HCT116 (cell line): Measurements from ENCODE around the gene BTG1. TPM values are rescaled to one million over a fixed set of nuclear protein-coding genes. Genes with fewer than 3 reads are reported as not detected.

Experiments used
- ATAC-seq: fragments of 200-7000 bp; cut with Tn5 transposase; 2 replicates; pipeline ENCODE4 v1.9.1; 2020; ENCODE audit warnings: mild to moderate bottlenecking, moderate library complexity
- BruUV-seq: library from RNA; stranded (reverse); fragments of 400-500 nt; replicated peaks from 2 replicates; lab custom pipeline; 2021; lab: Mats Ljungman, UMichigan
- CTCF ChIA-PET: fragments of 300-600 bp; sonication (Branson Sonifier 250); formaldehyde crosslinking; loops from one replicate; lab custom pipeline; 2021; ENCODE audit warnings: antibody characterized with exemption; lab: Charles Lee
- POLR2A ChIA-PET: fragments of 300-600, 350-600 bp; sonication (Branson Sonifier 250); formaldehyde crosslinking; loops from one replicate; lab custom pipeline; 2021; ENCODE audit warnings: antibody characterized with exemption; lab: Charles Lee
- RAD21 ChIA-PET, 2 experiments: fragments of 300-600 bp; sonication (Branson Sonifier 250); formaldehyde crosslinking; loops; one replicate each; lab custom pipeline; 2023; ENCODE audit warnings: low total read pairs in 2 of 2; ENCODE audit not compliant: uncharacterized antibody in 2 of 2, unreplicated experiment in 2 of 2, low non-redundant PET in 1 of 2; lab: Charles Lee
- DNase-seq: peaks from one replicate; pipeline ENCODE4 v3.0.0-alpha.2; 2010; ENCODE audit warnings: low read depth, low spot score
- H2AFZ ChIP-seq: fragments of 200-600 bp; shearing (Covaris generic), sonication (generic); 2 replicates; pipeline ENCODE4 v1.6.1; 2017; ENCODE audit warnings: low read depth, mixed run types, mixed read lengths, antibody characterized with exemption, low read length; ENCODE audit not compliant: poor library complexity, severe bottlenecking
- H3K27ac ChIP-seq: 2 replicates; pipeline ENCODE4 v1.5.1; 2012; ENCODE audit warnings: low read depth, low read length
- H3K27me3 ChIP-seq: fragments of 200-600 bp; sonication (generic); 2 replicates; pipeline ENCODE4 v1.6.1; 2016; ENCODE audit warnings: mixed run types, low read length, mixed read lengths; ENCODE audit not compliant: insufficient read depth
- H3K36me3 ChIP-seq, 2 experiments: fragments of 200-500 bp in 1 of 2; fragments of 200-600 bp in 1 of 2; sonication (Bioruptor generic) in 1 of 2; sonication (generic) in 1 of 2; 2 replicates each; pipeline versions ENCODE4 v1.5.1 to v1.6.1; 2014 to 2016; ENCODE audit warnings: low read length in 2 of 2, inconsistent platforms in 1 of 2, mixed read lengths in 1 of 2, mixed run types in 1 of 2; ENCODE audit not compliant: insufficient read depth in 2 of 2, control insufficient read depth in 1 of 2
- H3K4me1 ChIP-seq, 2 experiments: fragments of 200-600 bp in 1 of 2; sonication (generic) in 1 of 2; 2 replicates each; pipeline versions ENCODE4 v1.5.1 to v1.6.1; 2012 to 2017; ENCODE audit warnings: low read length in 2 of 2, inconsistent platforms in 1 of 2, mild to moderate bottlenecking in 1 of 2, mixed read lengths in 1 of 2, mixed run types in 1 of 2, moderate library complexity in 1 of 2; ENCODE audit not compliant: insufficient read depth in 2 of 2, control insufficient read depth in 1 of 2
- H3K4me2 ChIP-seq: fragments of 200-600 bp; sonication (generic); 2 replicates; pipeline ENCODE4 v1.6.1; 2017; ENCODE audit warnings: mixed run types, low read length, mixed read lengths
- H3K4me3 ChIP-seq, 2 experiments: fragments of 200-600 bp in 1 of 2; sonication (generic) in 1 of 2; replicated peaks in 1 of 2; 2 replicates each; pipeline ENCODE4 v1.5.1; 2011 to 2016; ENCODE audit warnings: low read length in 2 of 2, control low read depth in 1 of 2, low read depth in 1 of 2, mild to moderate bottlenecking in 1 of 2, mixed read lengths in 1 of 2, mixed run types in 1 of 2
- H3K79me2 ChIP-seq: fragments of 200-600 bp; sonication (generic); 2 replicates; pipeline ENCODE4 v1.6.1; 2017; ENCODE audit warnings: mild to moderate bottlenecking, mixed run types, low read length, moderate library complexity, mixed read lengths; ENCODE audit not compliant: insufficient read depth
- H3K9ac ChIP-seq: fragments of 200-600 bp; sonication (generic); 2 replicates; pipeline ENCODE4 v1.6.1; 2016; ENCODE audit warnings: low read length, mixed read lengths
- H3K9me2 ChIP-seq: fragments of 200-600 bp; sonication (generic), shearing (Covaris generic); 2 replicates; pipeline ENCODE4 v1.6.1; 2017; ENCODE audit warnings: mixed run types, mild to moderate bottlenecking, moderate library complexity; ENCODE audit not compliant: insufficient read depth
- H3K9me3 ChIP-seq, 2 experiments: fragments of 200-500 bp in 1 of 2; fragments of 200-600 bp in 1 of 2; sonication (Bioruptor generic) in 1 of 2; sonication (generic) in 1 of 2; 2 replicates each; pipeline ENCODE4 v1.6.1; 2014 to 2017; ENCODE audit warnings: low read length in 2 of 2, mixed read lengths in 2 of 2, inconsistent platforms in 1 of 2, low read depth in 1 of 2, mild to moderate bottlenecking in 1 of 2, mixed run types in 1 of 2, moderate library complexity in 1 of 2; ENCODE audit not compliant: control insufficient read depth in 1 of 2, insufficient read depth in 1 of 2
- H4K20me1 ChIP-seq: fragments of 200-600 bp; sonication (generic), shearing (Covaris generic); 2 replicates; pipeline ENCODE4 v1.6.1; 2017; ENCODE audit warnings: mixed run types, mild to moderate bottlenecking, moderate library complexity; ENCODE audit not compliant: insufficient read depth
- CBX3 ChIP-seq: IDR thresholded peaks from 2 replicates; pipeline ENCODE4 v1.6.1; 2012; ENCODE audit warnings: low read depth
- CTCF ChIP-seq, 3 experiments: fragments of 200-600 bp in 1 of 3; sonication (generic) in 1 of 3; IDR thresholded peaks in 2 of 3; conservative IDR thresholded peaks in 1 of 3; 2 replicates each; pipeline ENCODE4 v1.5.1; 2012 to 2017; ENCODE audit warnings: low read depth in 2 of 3, low read length in 2 of 3, antibody characterized with exemption in 1 of 3, borderline replicate concordance in 1 of 3, control low read depth in 1 of 3, mild to moderate bottlenecking in 1 of 3, mixed read lengths in 1 of 3, mixed run types in 1 of 3, moderate library complexity in 1 of 3; ENCODE audit not compliant: insufficient read depth in 1 of 3
- FOSL1 ChIP-seq: IDR thresholded peaks from 2 replicates; pipeline ENCODE4 v1.6.1; 2012; ENCODE audit warnings: low read depth
- POLR2A ChIP-seq: IDR thresholded peaks from 2 replicates; pipeline ENCODE4 v1.7.0; 2011; ENCODE audit warnings: borderline replicate concordance; ENCODE audit not compliant: insufficient read depth, insufficient read length; ENCODE audit errors: extremely low read depth
- POLR2AphosphoS5 ChIP-seq: IDR thresholded peaks from 2 replicates; pipeline ENCODE4 v1.6.1; 2011; ENCODE audit warnings: mild to moderate bottlenecking, low read depth, low read length, moderate library complexity
- TCF7L2 ChIP-seq: IDR thresholded peaks from 2 replicates; pipeline ENCODE4 v1.7.0; 2011; ENCODE audit warnings: borderline replicate concordance, inconsistent platforms; ENCODE audit not compliant: insufficient read depth, insufficient read length; ENCODE audit errors: extremely low read depth
- ZFX ChIP-seq: fragments of 450-650 bp; IDR thresholded peaks from 2 replicates; pipeline ENCODE4 v1.6.1; 2017
- ZNF274 ChIP-seq: fragments of 200-500 bp; sonication (Bioruptor generic); IDR thresholded peaks from 2 replicates; pipeline ENCODE4 v1.6.1; 2014; ENCODE audit warnings: mild to moderate bottlenecking, low read depth, low read length, inconsistent platforms
- intact Hi-C: fragments of 100-400 bp; cut with micrococcal nuclease; formaldehyde crosslinking; loops from 2 replicates; pipeline ENCODE4 v1.10.0; 2022
- total RNA-seq: library from RNA; stranded (reverse); gene quantifications from one replicate; pipeline ENCODE4 v1.2.1, GENCODE V29; 2021; ENCODE audit not compliant: unreplicated experiment

BTG1 gene
- total RNA-seq, 1 experiment from 2014 or later: 57.3 TPM

GRCh38 chr12:92140896-92141536 lies 4.6 kb downstream of the BTG1 start (continued):
- TF ChIP-seq TCF7L2 (no peak), CTCF (IDR thresholded peaks at IDR 0.05 in 2 of 3, conservative IDR thresholded peaks at IDR 0.05 in 1 of 3; ENCODE audit: borderline replicate concordance in 1 of 3, insufficient read depth in 1 of 3, low read depth in 2 of 3, low read length in 2 of 3) (no peak), FOSL1 (no peak), POLR2A (no peak)

- no peaks in the 10 kb centered on the region for H3K9me2 ChIP-seq
- ATAC-seq (no peak), DNase-seq (no peak)
- peaks cover 42% of the 10 kb centered on the region for H3K79me2 ChIP-seq
- no TSS peak for BruUV-seq
- H3K9ac ChIP-seq: no peak overlapping the region
- intact Hi-C loops: loop anchor here (5.0 to 10.0 kb wide), 2 partner anchors 328 to 365 kb away; no protein-coding TSS in a partner anchor
- H3K4me1 ChIP-seq: peaks cover 2 to 40% of the 10 kb centered on the region in 2 experiments; a peak in 2 of 4 replicates
- no peaks in the 10 kb centered on the region for H3K9me3 ChIP-seq
- H4K20me1 ChIP-seq: no peaks in the 10 kb centered on the region
- H3K4me3 ChIP-seq: no peak overlapping the region
- no peak overlapping the region for H3K27ac ChIP-seq
- ChIA-PET POLR2A (no interaction called here), RAD21 (no interaction called here), CTCF (no interaction called here)
- H3K36me3 ChIP-seq: peaks cover 9 to 21% of the 10 kb centered on the region in 2 experiments; a peak in 2 of 4 replicates
- H2AFZ ChIP-seq: no peak overlapping the region
- H3K4me2 ChIP-seq: peak overlapping the region; percentile 16
- no peaks in the 10 kb centered on the region for H3K27me3 ChIP-seq
- TF ChIP-seq FOSL1: no peak
- no peak for TF ChIP-seq ZFX
- no peak for TF ChIP-seq POLR2AphosphoS5
- TF ChIP-seq POLR2A: no peak
- TF ChIP-seq ZNF274: no peak
- no peak for TF ChIP-seq CBX3
These were observed 5.5 kb downstream of the BTG1 start for GRCh38 chr12:92140156-92140555.
